Gastrocnemius medialis (tissue), 4 donors: ENCODE measurements around the gene IER5.

Source experiments
- POLR2A ChIP-seq, 2 donors: fragments of 450-650 bp; IDR thresholded peaks; one replicate each; pipeline ENCODE4 v1.6.1; 2017; ENCODE audit warnings: antibody characterized with exemption in 2 of 2, mild to moderate bottlenecking in 2 of 2, moderate library complexity in 2 of 2
- TF ChIP-seq, protein P1 (sequence below), 5 experiments: fragments of 450-650 bp in 3 of 5; fragments of 200-600 bp in 2 of 5; sonication (generic) in 2 of 5; IDR thresholded peaks in 4 of 5; conservative IDR thresholded peaks in 1 of 5; 1 replicate in 4 of 5; 2 replicates in 1 of 5; pipeline ENCODE4 v1.5.1; 2016 to 2019; ENCODE audit warnings: antibody characterized with exemption in 5 of 5, mild to moderate bottlenecking in 3 of 5, moderate library complexity in 3 of 5

DNA sequence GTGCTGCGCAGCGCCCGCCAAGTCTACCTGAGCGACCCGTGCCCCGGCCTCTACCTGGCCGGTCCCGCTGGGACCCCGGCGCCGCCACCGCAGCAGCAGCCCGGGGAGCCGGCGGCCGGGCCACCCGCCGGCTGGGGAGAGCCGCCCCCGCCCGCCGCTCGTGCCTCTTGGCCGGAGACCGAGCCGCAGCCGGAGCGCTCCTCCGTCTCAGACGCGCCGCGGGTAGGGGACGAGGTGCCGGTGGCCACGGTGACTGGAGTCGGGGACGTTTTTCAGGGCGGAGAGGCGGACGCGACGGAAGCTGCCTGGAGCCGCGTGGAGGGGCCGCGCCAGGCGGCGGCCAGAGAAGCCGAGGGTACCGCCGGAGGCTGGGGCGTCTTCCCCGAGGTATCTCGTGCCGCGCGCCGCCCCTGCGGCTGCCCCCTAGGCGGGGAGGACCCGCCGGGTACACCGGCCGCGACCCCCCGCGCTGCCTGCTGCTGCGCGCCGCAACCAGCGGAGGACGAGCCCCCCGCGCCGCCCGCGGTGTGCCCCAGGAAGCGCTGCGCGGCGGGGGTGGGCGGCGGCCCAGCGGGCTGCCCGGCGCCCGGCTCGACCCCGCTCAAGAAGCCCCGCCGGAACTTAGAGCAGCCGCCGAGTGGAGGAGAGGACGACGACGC, 646 bp downstream of the IER5 start:
- TF ChIP-seq, protein P1, sequence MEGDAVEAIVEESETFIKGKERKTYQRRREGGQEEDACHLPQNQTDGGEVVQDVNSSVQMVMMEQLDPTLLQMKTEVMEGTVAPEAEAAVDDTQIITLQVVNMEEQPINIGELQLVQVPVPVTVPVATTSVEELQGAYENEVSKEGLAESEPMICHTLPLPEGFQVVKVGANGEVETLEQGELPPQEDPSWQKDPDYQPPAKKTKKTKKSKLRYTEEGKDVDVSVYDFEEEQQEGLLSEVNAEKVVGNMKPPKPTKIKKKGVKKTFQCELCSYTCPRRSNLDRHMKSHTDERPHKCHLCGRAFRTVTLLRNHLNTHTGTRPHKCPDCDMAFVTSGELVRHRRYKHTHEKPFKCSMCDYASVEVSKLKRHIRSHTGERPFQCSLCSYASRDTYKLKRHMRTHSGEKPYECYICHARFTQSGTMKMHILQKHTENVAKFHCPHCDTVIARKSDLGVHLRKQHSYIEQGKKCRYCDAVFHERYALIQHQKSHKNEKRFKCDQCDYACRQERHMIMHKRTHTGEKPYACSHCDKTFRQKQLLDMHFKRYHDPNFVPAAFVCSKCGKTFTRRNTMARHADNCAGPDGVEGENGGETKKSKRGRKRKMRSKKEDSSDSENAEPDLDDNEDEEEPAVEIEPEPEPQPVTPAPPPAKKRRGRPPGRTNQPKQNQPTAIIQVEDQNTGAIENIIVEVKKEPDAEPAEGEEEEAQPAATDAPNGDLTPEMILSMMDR (IDR thresholded peaks at IDR 0.05 in 4 of 5, conservative IDR thresholded peaks at IDR 0.05 in 1 of 5) = peak in 1 of 5 experiments; percentile 3
- no peak for TF ChIP-seq POLR2A (IDR thresholded peaks at IDR 0.05)
